H1 (cell line): ENCODE measurements around the gene UPK2. TPM values are rescaled to one million over a fixed set of nuclear protein-coding genes. Genes with fewer than 3 reads are reported as not detected.

ENCODE experiments used
- CTCF ChIA-PET: fragments of 300-600 bp; sonication (Branson Sonifier 250); formaldehyde crosslinking; loops from one replicate; lab custom pipeline; 2021; ENCODE audit not compliant: partially characterized antibody; lab: Charles Lee
- POLR2A ChIA-PET: fragments of 300-600 bp; sonication (Branson Sonifier 250); formaldehyde crosslinking; loops from one replicate; lab custom pipeline; 2021; ENCODE audit warnings: inconsistent platforms; ENCODE audit not compliant: partially characterized antibody; lab: Charles Lee
- DNase-seq, 2 experiments: peaks; one replicate each; pipeline versions ENCODE4 v3.0.0 to v3.0.0-alpha.2; 2010 to 2022; ENCODE audit warnings: low spot score in 2 of 2, low read depth in 1 of 2, mixed read lengths in 1 of 2
- FAIRE-seq: peaks from 2 replicates; lab custom pipeline; 2011; peaks lifted over from hg19 to GRCh38; lab: Jason Lieb, UNC
- H2AFZ ChIP-seq: 2 replicates; pipeline ENCODE4 v1.8.1; 2012; ENCODE audit warnings: low read length, inconsistent platforms
- H2AK5ac ChIP-seq: 2 replicates; pipeline ENCODE4 v1.6.1; 2013; ENCODE audit warnings: low read depth, low read length
- H2BK120ac ChIP-seq: replicated peaks from 2 replicates; pipeline ENCODE3; 2013; ENCODE audit warnings: low read depth, low read length, inconsistent platforms
- H2BK12ac ChIP-seq: 2 replicates; pipeline ENCODE4 v1.6.1; 2013; ENCODE audit warnings: low read depth, low read length
- H2BK15ac ChIP-seq: 2 replicates; pipeline ENCODE4 v1.6.1; 2013; ENCODE audit warnings: low read length
- H2BK20ac ChIP-seq: 2 replicates; pipeline ENCODE4 v1.6.1; 2013; ENCODE audit warnings: low read length
- H2BK5ac ChIP-seq: 2 replicates; pipeline ENCODE4 v1.6.1; 2013; ENCODE audit warnings: low read depth, low read length
- H3K14ac ChIP-seq: 2 replicates; pipeline ENCODE4 v1.6.1; 2013; ENCODE audit warnings: inconsistent platforms; ENCODE audit not compliant: insufficient read length
- H3K18ac ChIP-seq: 2 replicates; pipeline ENCODE4 v1.6.1; 2013; ENCODE audit warnings: low read length; ENCODE audit errors: extremely low read depth
- H3K23ac ChIP-seq: 2 replicates; pipeline ENCODE4 v1.6.1; 2013; ENCODE audit warnings: inconsistent platforms; ENCODE audit not compliant: insufficient read length
- H3K23me2 ChIP-seq: 2 replicates; pipeline ENCODE4 v1.6.1; 2013; ENCODE audit warnings: low read depth, low read length
- H3K27ac ChIP-seq: 2 replicates; pipeline ENCODE4 v1.6.1; 2011; ENCODE audit warnings: low read depth, low read length, inconsistent platforms
- H3K27me3 ChIP-seq, 4 experiments: replicated peaks in 1 of 4; 1 replicate in 1 of 4; 2 replicates in 3 of 4; pipeline versions ENCODE4 v1.6.1 to v1.8.1; 2011 to 2013; ENCODE audit warnings: low read length in 3 of 4, mild to moderate bottlenecking in 3 of 4, inconsistent platforms in 2 of 4, mixed read lengths in 2 of 4, moderate library complexity in 1 of 4; ENCODE audit not compliant: control insufficient read depth in 3 of 4, insufficient read depth in 3 of 4; ENCODE audit errors: extremely low read depth in 1 of 4
- H3K36me3 ChIP-seq, 4 experiments: 2 replicates each; pipeline versions ENCODE4 v1.6.1 to v1.8.1; 2011 to 2013; ENCODE audit warnings: mild to moderate bottlenecking in 4 of 4, low read length in 3 of 4, moderate library complexity in 2 of 4, control low read depth in 1 of 4, inconsistent platforms in 1 of 4; ENCODE audit not compliant: insufficient read depth in 4 of 4, control insufficient read depth in 2 of 4
- H3K4ac ChIP-seq: replicated peaks from 2 replicates; pipeline ENCODE3; 2013; ENCODE audit warnings: low read length, low read depth, mixed read lengths, inconsistent platforms; ENCODE audit not compliant: insufficient read length
- H3K4me1 ChIP-seq, 4 experiments: replicated peaks in 1 of 4; 1 replicate in 1 of 4; 2 replicates in 3 of 4; pipeline versions ENCODE4 v1.6.1 to v1.8.1; 2011 to 2013; ENCODE audit warnings: low read length in 3 of 4, inconsistent platforms in 2 of 4, mixed read lengths in 1 of 4; ENCODE audit not compliant: insufficient read depth in 4 of 4, control insufficient read depth in 3 of 4
- H3K4me2 ChIP-seq, 2 experiments: 2 replicates each; pipeline versions ENCODE4 v1.6.1 to v1.8.1; 2011 to 2013; ENCODE audit warnings: low read depth in 2 of 2, low read length in 2 of 2, control low read depth in 1 of 2, inconsistent platforms in 1 of 2, mild to moderate bottlenecking in 1 of 2; ENCODE audit not compliant: insufficient read depth in 1 of 2
- H3K4me3 ChIP-seq, 4 experiments: fragments of 200-600, 300-600 bp in 1 of 4; sonication (generic), shearing (Covaris generic), sonication (Bioruptor Twin) in 1 of 4; 2 replicates each; pipeline versions ENCODE4 v1.5.1 to v1.8.1; 2011 to 2016; ENCODE audit warnings: low read length in 4 of 4, low read depth in 3 of 4, control low read depth in 2 of 4, inconsistent platforms in 2 of 4, mild to moderate bottlenecking in 2 of 4, mixed read lengths in 1 of 4, moderate library complexity in 1 of 4; ENCODE audit not compliant: insufficient read depth in 2 of 4; ENCODE audit errors: extremely low read depth in 1 of 4
- H3K56ac ChIP-seq: replicated peaks from 2 replicates; pipeline ENCODE3; 2013; ENCODE audit warnings: low read depth, mild to moderate bottlenecking, mixed read lengths, low read length, inconsistent platforms; ENCODE audit not compliant: insufficient read length
- H3K79me1 ChIP-seq: 2 replicates; pipeline ENCODE4 v1.6.1; 2013; ENCODE audit warnings: low read depth, low read length, control low read depth
- H3K79me2 ChIP-seq, 2 experiments: 2 replicates each; pipeline versions ENCODE4 v1.6.1 to v1.8.1; 2012 to 2013; ENCODE audit warnings: low read length in 2 of 2, mild to moderate bottlenecking in 2 of 2, inconsistent platforms in 1 of 2; ENCODE audit not compliant: insufficient read depth in 2 of 2, control insufficient read depth in 1 of 2
- H3K9ac ChIP-seq, 4 experiments: replicated peaks in 1 of 4; 1 replicate in 1 of 4; 2 replicates in 3 of 4; pipeline versions ENCODE4 v1.6.1 to v1.8.1; 2011 to 2013; ENCODE audit warnings: low read depth in 3 of 4, low read length in 3 of 4, control low read depth in 2 of 4, mild to moderate bottlenecking in 2 of 4, moderate library complexity in 2 of 4, inconsistent platforms in 1 of 4; ENCODE audit errors: extremely low read depth in 1 of 4
- H3K9me3 ChIP-seq, 2 experiments: 2 replicates each; pipeline versions ENCODE4 v1.6.1 to v1.8.1; 2012 to 2013; ENCODE audit warnings: mild to moderate bottlenecking in 2 of 2, moderate library complexity in 2 of 2, control low read depth in 1 of 2, inconsistent platforms in 1 of 2, low read depth in 1 of 2, low read length in 1 of 2, mixed read lengths in 1 of 2; ENCODE audit not compliant: insufficient read depth in 2 of 2
- H4K20me1 ChIP-seq, 2 experiments: replicated peaks in 1 of 2; 2 replicates each; pipeline versions ENCODE3 to v1.8.1; 2011 to 2013; ENCODE audit warnings: inconsistent platforms in 2 of 2, low read length in 2 of 2, mild to moderate bottlenecking in 1 of 2; ENCODE audit not compliant: insufficient read depth in 2 of 2, control insufficient read depth in 1 of 2
- H4K5ac ChIP-seq: 2 replicates; pipeline ENCODE4 v1.6.1; 2013; ENCODE audit warnings: low read length, low read depth, mixed read lengths, inconsistent platforms; ENCODE audit not compliant: insufficient read length
- H4K8ac ChIP-seq: 2 replicates; pipeline ENCODE4 v1.8.0; 2013; ENCODE audit warnings: mild to moderate bottlenecking, moderate library complexity, low read length, inconsistent platforms; ENCODE audit not compliant: insufficient read depth; ENCODE audit errors: extremely low read depth
- H4K91ac ChIP-seq: replicated peaks from 2 replicates; pipeline ENCODE3; 2013; ENCODE audit warnings: low read length, mixed read lengths, inconsistent platforms; ENCODE audit not compliant: insufficient read length
- CHD2 ChIP-seq: IDR thresholded peaks from 2 replicates; pipeline ENCODE4 v1.6.1; 2012; ENCODE audit warnings: low read length, improper control_type of control experiment
- EP300 ChIP-seq, 2 experiments: IDR thresholded peaks; 1 replicate in 1 of 2; 2 replicates in 1 of 2; pipeline ENCODE4 v1.6.1; 2011 to 2012; ENCODE audit warnings: low read depth in 2 of 2, low read length in 2 of 2, mild to moderate bottlenecking in 2 of 2, borderline replicate concordance in 1 of 2, inconsistent platforms in 1 of 2, moderate library complexity in 1 of 2
- JUN ChIP-seq: IDR thresholded peaks from 2 replicates; pipeline ENCODE4 v1.6.1; 2011; ENCODE audit warnings: low read depth, mild to moderate bottlenecking, improper control_type of control experiment, low read length
- KDM1A ChIP-seq: fragments of 200-600, 300-600 bp; sonication (generic); IDR thresholded peaks from 2 replicates; pipeline ENCODE4 v1.7.1; 2016; ENCODE audit warnings: mild to moderate bottlenecking, low read length, borderline replicate concordance
- RAD21 ChIP-seq, 2 experiments: IDR thresholded peaks in 1 of 2; conservative IDR thresholded peaks in 1 of 2; 2 replicates each; pipeline ENCODE4 v1.6.1; 2011; ENCODE audit warnings: low read depth in 2 of 2, low read length in 2 of 2, improper control_type of control experiment in 1 of 2, inconsistent platforms in 1 of 2, mild to moderate bottlenecking in 1 of 2, moderate library complexity in 1 of 2
- WGBS, 2 experiments: shearing (Covaris generic) in 1 of 2; methylation state at CpG; one replicate each; pipeline versions ENCODE4 v1.1.6 to v1.1.7; 2013 to 2015; ENCODE audit warnings: low lambda C conversion rate in 2 of 2, mixed read lengths in 2 of 2, inconsistent platforms in 1 of 2, low coverage in 1 of 2, missing lambda C conversion rate in 1 of 2; ENCODE audit not compliant: insufficient replicate concordance in 2 of 2, insufficient coverage in 1 of 2, insufficient read length in 1 of 2; ENCODE audit errors: extremely low coverage in 1 of 2, missing lambda C conversion rate in 1 of 2; 5-methylcytosine and 5-hydroxymethylcytosine counted together
- polyA plus RNA-seq, 7 experiments: library from polyadenylated mRNA; depleted of rRNA in 3 of 7; stranded (reverse) in 5 of 7; unstranded in 2 of 7; fragments of >200 nt in 5 of 7; fragments of 200-250 nt in 2 of 7; gene quantifications; 1 replicate in 5 of 7; 2 replicates in 1 of 7; 4 replicates in 1 of 7; pipeline versions ENCODE4 v1.2.1 to v1.2.3, GENCODE V29; 2011 to 2013; ENCODE audit warnings: missing spikeins in 2 of 7, mixed read lengths in 2 of 7
- total RNA-seq: library from RNA; stranded (reverse); fragmentation: NEBNext Ultra II Directional; extraction: Animal tissue kit (Norgen Biotek cat#: 25700); gene quantifications from 2 replicates; pipeline ENCODE4 v1.2.1, GENCODE V29; 2021

Gene UPK2
- total and polyA plus RNA-seq, 2 of the 8 experiments (the other 6 are each of a cell fraction or from before 2014, with no cell fraction given) = 0.76 TPM; not detected in 1

GRCh38 chr11:118933486-118933885, 22.6 kb upstream of the UPK2 start:
- ChIA-PET POLR2A (no interaction called here), CTCF (interaction anchor here (0.6 to 7.3 kb wide), 5 partner anchors 9 to 118 kb away, joined by 3 to 100 read pairs (median 3); partner anchors contain the start of gene UPK2)
- H3K79me2 ChIP-seq = no peaks in the 10 kb centered on the region
- H4K91ac ChIP-seq = no peak overlapping the region
- no peak for FAIRE-seq
- no peak overlapping the region for H3K18ac ChIP-seq
- H2BK120ac ChIP-seq = no peak overlapping the region
- no peak overlapping the region for H2AFZ ChIP-seq
- no peak for DNase-seq
- H3K9ac ChIP-seq = no peak overlapping the region
- no peak overlapping the region for H3K4ac ChIP-seq
- H3K14ac ChIP-seq = no peak overlapping the region
- no peak overlapping the region for H3K27ac ChIP-seq
- H3K56ac ChIP-seq = no peak overlapping the region
- H2BK15ac ChIP-seq = no peak overlapping the region
- H3K79me1 ChIP-seq = no peaks in the 10 kb centered on the region
- no peak overlapping the region for H2BK5ac ChIP-seq
- peaks cover 3% of the 10 kb centered on the region for H3K23me2 ChIP-seq
- no peak overlapping the region for H2AK5ac ChIP-seq
- TF ChIP-seq KDM1A (no peak), RAD21 (IDR thresholded peaks at IDR 0.05 in 1 of 2, conservative IDR thresholded peaks at IDR 0.05 in 1 of 2; ENCODE audit: low read depth in 2 of 2, low read length in 2 of 2) (no peak), CHD2 (no peak), JUN (no peak), EP300 (IDR thresholded peaks at IDR 0.05; ENCODE audit: borderline replicate concordance in 1 of 2, low read depth in 2 of 2, low read length in 2 of 2) (no peak)
- no peak overlapping the region for H3K4me2 ChIP-seq
- no peak overlapping the region for H2BK12ac ChIP-seq
- no peak overlapping the region for H2BK20ac ChIP-seq
- 89% methylated on average over 4 of the region's 4 CpGs; no CpG with 5 or more reads in 1 of the 2 experiments for WGBS, 2 experiments
- H3K27me3 ChIP-seq = peaks cover 0 to 6% (median 0%) of the 10 kb centered on the region in 4 experiments; a peak in 2 of 7 replicates
- H3K4me1 ChIP-seq = peaks cover 0 to 8% (median 6%) of the 10 kb centered on the region in 4 experiments; a peak in 5 of 7 replicates
- H4K5ac ChIP-seq = no peak overlapping the region
- no peaks in the 10 kb centered on the region for H3K36me3 ChIP-seq
- H4K8ac ChIP-seq = no peak overlapping the region
- H3K9me3 ChIP-seq = no peaks in the 10 kb centered on the region
- H4K20me1 ChIP-seq = no peaks in the 10 kb centered on the region
- no peak overlapping the region for H3K23ac ChIP-seq
- H3K4me3 ChIP-seq = no peak overlapping the region
